Measurements from ENCODE around the gene PPARD. TPM values are rescaled to one million over a fixed set of nuclear protein-coding genes. Genes with fewer than 3 reads are reported as not detected.
A peak's percentile ranks its signal among the peaks of the same experiment; 100 is the strongest.

Gene PPARD
- total and polyA plus RNA-seq, 2 of the 13 experiments (the other 11 are each of a cell fraction or from before 2014, with no cell fraction given) = 6.1 to 13.3 TPM

GRCh38 chr6:35370124-35370741, 27.9 kb downstream of the PPARD start (continued):
- TF ChIP-seq PBX3 (CRISPR knock-in tag; IDR thresholded peaks at IDR 0.05; ENCODE audit: borderline replicate concordance) (no peak), PCBP1 (IDR thresholded peaks at IDR 0.05; ENCODE audit: borderline replicate concordance, low read depth, low read length) (no peak), MYPOP (CRISPR knock-in tag; IDR thresholded peaks at IDR 0.05) (peak; percentile 51; the same call in 1 of the 2 replicates), PLSCR1 (CRISPR knock-in tag; IDR thresholded peaks at IDR 0.05; ENCODE audit: borderline replicate concordance) (no peak), SMC3 (IDR thresholded peaks at IDR 0.05; ENCODE audit: low read length) (no peak), REST (IDR thresholded peaks at IDR 0.05; ENCODE audit: borderline replicate concordance in 1 of 2, low read depth in 1 of 2, low read length in 2 of 2) (no peak), ZNF318 (CRISPR knock-in tag; IDR thresholded peaks at IDR 0.05) (no peak), MYNN (CRISPR knock-in tag; IDR thresholded peaks at IDR 0.05; ENCODE audit: low read depth) (no peak), ZNF709 (CRISPR knock-in tag; IDR thresholded peaks at IDR 0.05) (no peak), TFE3 (CRISPR knock-in tag; IDR thresholded peaks at IDR 0.05) (0 out of 2 replicates have a peak, but pooled peaks have one; percentile 23)

Data from HepG2 (cell line).